ENCODE data around the gene RAD51B. TPM values are rescaled to one million over a fixed set of nuclear protein-coding genes. Genes with fewer than 3 reads are reported as not detected.

Gene RAD51B
- total and polyA plus RNA-seq, 2 of the 13 experiments (the other 11 are each of a cell fraction or from before 2014, with no cell fraction given), result 7.0 to 9.5 TPM

GRCh38 chr14:67998834-67999233 lies 179.3 kb downstream of the RAD51B start:
- H3K4me1 ChIP-seq (ENCODE audit: insufficient read depth, low read length), result peaks cover 11% of the 10 kb centered on the region
- H3K27me3 ChIP-seq (ENCODE audit: control insufficient read depth in 1 of 2, insufficient read depth in 2 of 2, low read length in 2 of 2), result no peaks in the 10 kb centered on the region
- no peaks in the 10 kb centered on the region for H4K20me1 ChIP-seq (ENCODE audit: insufficient read depth, low read length)
- POLR2A ChIA-PET, result no interaction called here
- DNase-seq (ENCODE audit: low spot score) (no peak), ATAC-seq (no peak), FAIRE-seq (no peak)
- no peak for TF ChIP-seq MEIS1 (CRISPR knock-in tag; IDR thresholded peaks at IDR 0.05; ENCODE audit: borderline replicate concordance)
- TF ChIP-seq ZNF646 (CRISPR knock-in tag; IDR thresholded peaks at IDR 0.05), result no peak
- no peak for TF ChIP-seq JDP2 (CRISPR knock-in tag; IDR thresholded peaks at IDR 0.05; ENCODE audit: borderline replicate concordance)
- no peak for TF ChIP-seq HIVEP1 (CRISPR knock-in tag; IDR thresholded peaks at IDR 0.05)
- TF ChIP-seq SAP130 (CRISPR knock-in tag; IDR thresholded peaks at IDR 0.05; ENCODE audit: low read depth), result no peak
- TF ChIP-seq DDIT3 (CRISPR knock-in tag; IDR thresholded peaks at IDR 0.05), result no peak
- no peak for TF ChIP-seq TIGD3 (CRISPR knock-in tag; IDR thresholded peaks at IDR 0.05; ENCODE audit: borderline replicate concordance)
- TF ChIP-seq ZNF160 (CRISPR knock-in tag; IDR thresholded peaks at IDR 0.05), result no peak
- no peak for TF ChIP-seq FOXO1 (CRISPR knock-in tag; IDR thresholded peaks at IDR 0.05)
- TF ChIP-seq MIER3 (CRISPR knock-in tag; IDR thresholded peaks at IDR 0.05; ENCODE audit: borderline replicate concordance), result no peak
- no peak for TF ChIP-seq ZNF674 (CRISPR knock-in tag; IDR thresholded peaks at IDR 0.05; ENCODE audit: low read depth)
- no peak for TF ChIP-seq ZNF124 (CRISPR knock-in tag; IDR thresholded peaks at IDR 0.05)
- TF ChIP-seq ZNF766 (CRISPR knock-in tag; IDR thresholded peaks at IDR 0.05; ENCODE audit: borderline replicate concordance), result no peak
- TF ChIP-seq ZFY (CRISPR knock-in tag; IDR thresholded peaks at IDR 0.05), result no peak
- no peak for TF ChIP-seq KDM5B (CRISPR knock-in tag; IDR thresholded peaks at IDR 0.05; ENCODE audit: borderline replicate concordance)
- no peak for TF ChIP-seq KLF13 (CRISPR knock-in tag; IDR thresholded peaks at IDR 0.05)
- no peak for TF ChIP-seq IRF1 (CRISPR knock-in tag; IDR thresholded peaks at IDR 0.05; ENCODE audit: low read depth)
- in situ Hi-C loops (cut with HindIII; ENCODE audit: extremely low pct_ligation_motif_present, low pct_unique_long_range_greater_than_20kb) (no loop called here), intact Hi-C loops (cut with micrococcal nuclease; ENCODE audit: unreplicated experiment) (no loop called here)
- no peaks in the 10 kb centered on the region for H3K36me3 ChIP-seq (replicated peaks in 1 of 2; ENCODE audit: control insufficient read depth in 1 of 2, insufficient read depth in 2 of 2, low read length in 2 of 2)
- no peak overlapping the region for H3K4me2 ChIP-seq (ENCODE audit: low read depth, low read length)
- BruUV-seq (replicated peaks), result no TSS peak
- no peaks in the 10 kb centered on the region for H3K79me2 ChIP-seq (ENCODE audit: insufficient read depth, low read length)
- H3K9me3 ChIP-seq (ENCODE audit: low read length), result no peaks in the 10 kb centered on the region
- no peak overlapping the region for H3K27ac ChIP-seq (ENCODE audit: extremely low read length, insufficient read depth, low read length)
- CTCF ChIA-PET (ENCODE audit: low intra/inter-chr PET ratio, low total read pairs), result no interaction called here
- WGBS (ENCODE audit: low lambda C conversion rate), result 37% methylated on average over 1 of the region's 1 CpG
- no peak overlapping the region for H3K9ac ChIP-seq (ENCODE audit: insufficient read depth, low read depth, low read length)
- no peak overlapping the region for H2AFZ ChIP-seq (ENCODE audit: low read length)
- no peak overlapping the region for H3K4me3 ChIP-seq (replicated peaks in 1 of 3; ENCODE audit: insufficient read depth in 1 of 3, low read depth in 2 of 3, low read length in 3 of 3)

All from HepG2 (cell line).